ENCODE results near the gene OGFR. TPM values are rescaled to one million over a fixed set of nuclear protein-coding genes. Genes with fewer than 3 reads are reported as not detected.

OGFR gene
- polyA plus RNA-seq, 1 experiment = 19.7 TPM

- Histone ChIP-seq H3K4me3 (ENCODE audit: low read depth, low read length) (no peak overlapping the region), H3K27me3 (ENCODE audit: control insufficient read depth, insufficient read depth, low read length) (no peaks in the 10 kb centered on the region), H3K9me3 (ENCODE audit: control insufficient read depth, insufficient read depth, low read length) (peaks cover 3% of the 10 kb centered on the region; the same call in 1 of the 2 replicates), H3K27ac (ENCODE audit: low read depth, low read length) (no peak overlapping the region)
- POLR2A ChIA-PET = interaction anchor here (0.6 kb wide), 1 partner anchor 113 kb away, joined by 5 read pairs; no protein-coding TSS in a partner anchor
- CTCF ChIA-PET = no interaction called here
- no peak for DNase-seq (ENCODE audit: low read depth, low spot score)
- no peak for TF ChIP-seq CTCF (IDR thresholded peaks at IDR 0.05; ENCODE audit: low read depth, low read length)
Observed at GRCh38 chr20:62834967-62835730, 30.5 kb downstream of the OGFR start.

- POLR2A ChIA-PET = no interaction called here
- H3K27ac ChIP-seq (ENCODE audit: low read depth, low read length) = no peak overlapping the region
- no peak for TF ChIP-seq CTCF (IDR thresholded peaks at IDR 0.05; ENCODE audit: low read depth, low read length)
- no peak overlapping the region for H3K4me3 ChIP-seq (ENCODE audit: low read depth, low read length)
- CTCF ChIA-PET = interaction anchor here (0.8 kb wide), 1 partner anchor 11 kb away, joined by 3 read pairs; no protein-coding TSS in a partner anchor
- no peak for DNase-seq (ENCODE audit: low read depth, low spot score)
- H3K27me3 ChIP-seq (ENCODE audit: control insufficient read depth, insufficient read depth, low read length) = no peaks in the 10 kb centered on the region
- peaks cover 3% of the 10 kb centered on the region; the same call in 1 of the 2 replicates for H3K9me3 ChIP-seq (ENCODE audit: control insufficient read depth, insufficient read depth, low read length)
Observed at GRCh38 chr20:62835931-62836861, 31.6 kb downstream of the OGFR start.

- Histone ChIP-seq H3K9me3 (ENCODE audit: control insufficient read depth, insufficient read depth, low read length) (peaks cover 3% of the 10 kb centered on the region; the same call in 1 of the 2 replicates), H3K4me3 (ENCODE audit: low read depth, low read length) (no peak overlapping the region), H3K27me3 (ENCODE audit: control insufficient read depth, insufficient read depth, low read length) (no peaks in the 10 kb centered on the region), H3K27ac (ENCODE audit: low read depth, low read length) (no peak overlapping the region)
- no peak for DNase-seq (ENCODE audit: low read depth, low spot score)
- CTCF ChIA-PET = no interaction called here
- no peak for TF ChIP-seq CTCF (IDR thresholded peaks at IDR 0.05; ENCODE audit: low read depth, low read length)
- POLR2A ChIA-PET = no interaction called here
Observed at GRCh38 chr20:62836967-62837490, 32.4 kb downstream of the OGFR start.

GRCh38 chr20:62837790-62838127 is 33.1 kb downstream of the OGFR start:
- Histone ChIP-seq H3K27me3 (ENCODE audit: control insufficient read depth, insufficient read depth, low read length) (no peaks in the 10 kb centered on the region), H3K9me3 (ENCODE audit: control insufficient read depth, insufficient read depth, low read length) (peaks cover 3% of the 10 kb centered on the region; the same call in 1 of the 2 replicates), H3K4me3 (ENCODE audit: low read depth, low read length) (no peak overlapping the region), H3K27ac (ENCODE audit: low read depth, low read length) (no peak overlapping the region)
- POLR2A ChIA-PET = no interaction called here
- DNase-seq (ENCODE audit: low read depth, low spot score) = no peak
- CTCF ChIA-PET = no interaction called here
- no peak for TF ChIP-seq CTCF (IDR thresholded peaks at IDR 0.05; ENCODE audit: low read depth, low read length)
